GM10266 (cell line): Measurements from ENCODE around the gene DUOX2.

ENCODE experiments used
- DNase-seq: peaks from one replicate; pipeline ENCODE4 v3.0.0; 2012; ENCODE audit errors: extremely low spot score
- TF ChIP-seq, protein P1 (sequence below): IDR thresholded peaks from 2 replicates; pipeline ENCODE4 v1.5.1; 2012; ENCODE audit warnings: mild to moderate bottlenecking, low read depth; ENCODE audit not compliant: control insufficient read depth, insufficient read depth; ENCODE audit errors: missing control alignments

The DUOX2 gene

DNA sequence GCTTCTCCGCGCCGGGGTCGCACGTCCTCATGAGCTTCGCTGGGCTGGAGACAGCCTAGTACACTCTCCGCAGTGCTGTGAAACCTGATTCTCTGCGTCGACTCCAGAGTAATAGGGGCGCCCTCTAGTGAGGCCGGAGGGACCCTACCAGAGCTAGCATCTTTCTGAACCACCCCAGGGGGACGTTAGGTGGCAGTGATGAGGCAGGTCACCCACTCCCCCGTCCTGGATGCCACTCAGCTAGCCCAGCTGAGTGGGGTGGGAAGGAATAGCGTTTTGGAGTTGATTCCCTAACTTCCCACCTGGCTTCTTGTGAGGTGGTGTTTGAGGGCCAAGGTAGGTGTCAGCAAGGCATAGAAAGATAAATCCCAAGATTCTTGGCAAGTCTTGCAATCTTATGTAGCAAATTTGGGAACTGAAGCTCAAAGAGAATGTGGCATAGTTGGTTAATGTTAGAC, 4.2 kb upstream of the DUOX2 start:
- TF ChIP-seq, protein P1, sequence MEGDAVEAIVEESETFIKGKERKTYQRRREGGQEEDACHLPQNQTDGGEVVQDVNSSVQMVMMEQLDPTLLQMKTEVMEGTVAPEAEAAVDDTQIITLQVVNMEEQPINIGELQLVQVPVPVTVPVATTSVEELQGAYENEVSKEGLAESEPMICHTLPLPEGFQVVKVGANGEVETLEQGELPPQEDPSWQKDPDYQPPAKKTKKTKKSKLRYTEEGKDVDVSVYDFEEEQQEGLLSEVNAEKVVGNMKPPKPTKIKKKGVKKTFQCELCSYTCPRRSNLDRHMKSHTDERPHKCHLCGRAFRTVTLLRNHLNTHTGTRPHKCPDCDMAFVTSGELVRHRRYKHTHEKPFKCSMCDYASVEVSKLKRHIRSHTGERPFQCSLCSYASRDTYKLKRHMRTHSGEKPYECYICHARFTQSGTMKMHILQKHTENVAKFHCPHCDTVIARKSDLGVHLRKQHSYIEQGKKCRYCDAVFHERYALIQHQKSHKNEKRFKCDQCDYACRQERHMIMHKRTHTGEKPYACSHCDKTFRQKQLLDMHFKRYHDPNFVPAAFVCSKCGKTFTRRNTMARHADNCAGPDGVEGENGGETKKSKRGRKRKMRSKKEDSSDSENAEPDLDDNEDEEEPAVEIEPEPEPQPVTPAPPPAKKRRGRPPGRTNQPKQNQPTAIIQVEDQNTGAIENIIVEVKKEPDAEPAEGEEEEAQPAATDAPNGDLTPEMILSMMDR = peak; percentile 99
- DNase-seq = peak; percentile 94

DNA sequence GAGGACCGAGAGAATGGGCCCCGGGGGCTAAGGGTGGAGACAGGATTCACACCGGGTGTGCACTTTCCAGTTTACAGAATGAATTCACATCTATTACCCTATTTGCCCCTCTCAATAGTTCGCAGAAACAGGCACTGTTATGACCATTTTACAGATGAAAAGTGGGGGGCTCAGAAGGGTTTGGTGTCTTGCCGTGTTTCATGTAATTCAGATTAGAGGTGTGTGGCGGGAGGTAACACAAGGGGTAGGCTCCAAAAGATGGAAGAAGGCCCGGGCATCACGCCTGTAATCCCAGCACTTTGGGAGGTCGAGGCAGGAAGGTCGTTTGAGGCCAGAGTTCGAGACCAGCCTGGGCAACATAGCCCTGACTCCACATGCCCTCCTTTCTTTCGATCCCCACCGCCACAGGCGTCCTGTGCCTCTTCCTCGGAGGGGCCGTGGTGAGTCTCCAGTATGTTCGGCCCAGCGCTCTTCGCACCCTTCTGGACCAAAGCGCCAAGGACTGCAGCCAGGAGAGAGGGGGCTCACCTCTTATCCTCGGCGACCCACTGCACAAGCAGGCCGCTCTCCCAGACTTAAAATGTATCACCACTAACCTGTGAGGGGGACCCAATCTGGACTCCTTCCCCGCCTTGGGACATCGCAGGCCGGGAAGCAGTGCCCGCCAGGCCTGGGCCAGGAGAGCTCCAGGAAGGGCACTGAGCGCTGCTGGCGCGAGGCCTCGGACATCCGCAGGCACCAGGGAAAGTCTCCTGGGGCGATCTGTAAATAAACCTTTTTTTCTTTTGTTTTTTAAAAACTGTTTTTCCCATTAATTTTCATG, 3.5 kb upstream of the DUOX2 start:
- no peak for DNase-seq
- TF ChIP-seq, protein P1 = no peak

DNA sequence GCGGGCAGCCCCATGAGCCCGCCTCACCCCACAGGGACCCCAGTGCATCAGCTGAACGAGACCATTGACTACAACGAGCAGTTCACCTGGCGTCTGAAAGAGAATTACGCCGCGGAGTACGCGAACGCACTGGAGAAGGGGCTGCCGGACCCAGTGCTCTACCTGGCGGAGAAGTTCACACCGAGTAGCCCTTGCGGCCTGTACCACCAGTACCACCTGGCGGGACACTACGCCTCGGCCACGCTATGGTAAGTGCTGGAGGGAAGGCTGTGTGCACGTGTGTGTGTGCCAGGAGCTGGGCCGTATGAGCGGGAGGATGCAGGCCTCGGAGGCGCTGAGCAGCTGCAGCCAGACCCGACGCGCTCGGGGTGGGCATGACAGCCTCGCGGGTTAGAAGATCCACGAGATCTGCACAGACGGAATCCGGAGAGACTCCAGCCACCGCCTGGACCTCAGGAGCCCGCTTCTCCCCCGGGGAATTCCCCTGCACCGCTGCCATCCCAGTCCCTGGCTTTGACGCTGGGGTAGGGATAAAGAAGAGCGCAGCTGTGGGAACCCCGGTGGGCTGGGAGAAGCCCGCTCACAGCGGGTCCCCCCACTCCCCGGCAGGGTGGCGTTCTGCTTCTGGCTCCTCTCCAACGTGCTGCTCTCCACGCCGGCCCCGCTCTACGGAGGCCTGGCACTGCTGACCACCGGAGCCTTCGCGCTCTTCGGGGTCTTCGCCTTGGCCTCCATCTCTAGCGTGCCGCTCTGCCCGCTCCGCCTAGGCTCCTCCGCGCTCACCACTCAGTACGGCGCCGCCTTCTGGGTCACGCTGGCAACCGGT, 2.7 kb upstream of the DUOX2 start:
- TF ChIP-seq, protein P1 = no peak
- no peak for DNase-seq

DNA sequence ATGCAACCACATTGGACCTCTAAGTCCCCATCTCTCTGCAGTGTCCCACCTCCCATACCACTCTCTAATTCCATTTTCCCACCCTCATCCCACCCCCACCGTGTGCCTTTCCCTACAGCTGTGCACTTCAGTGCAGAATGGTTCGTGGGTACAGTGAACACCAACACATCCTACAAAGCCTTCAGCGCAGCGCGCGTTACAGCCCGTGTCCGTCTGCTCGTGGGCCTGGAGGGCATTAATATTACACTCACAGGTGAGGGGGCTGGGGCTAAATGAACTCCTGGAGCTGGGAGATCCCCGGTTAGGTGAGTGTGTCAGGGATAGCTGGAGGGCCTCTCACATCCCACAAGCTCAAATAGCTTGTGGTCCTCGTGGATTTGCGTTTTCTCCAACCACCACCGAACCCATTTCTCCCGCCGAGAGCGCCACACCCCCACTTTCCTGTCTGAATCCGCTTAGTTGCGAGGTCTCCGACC, 2.1 kb upstream of the DUOX2 start:
- TF ChIP-seq, protein P1 = no peak

DNA sequence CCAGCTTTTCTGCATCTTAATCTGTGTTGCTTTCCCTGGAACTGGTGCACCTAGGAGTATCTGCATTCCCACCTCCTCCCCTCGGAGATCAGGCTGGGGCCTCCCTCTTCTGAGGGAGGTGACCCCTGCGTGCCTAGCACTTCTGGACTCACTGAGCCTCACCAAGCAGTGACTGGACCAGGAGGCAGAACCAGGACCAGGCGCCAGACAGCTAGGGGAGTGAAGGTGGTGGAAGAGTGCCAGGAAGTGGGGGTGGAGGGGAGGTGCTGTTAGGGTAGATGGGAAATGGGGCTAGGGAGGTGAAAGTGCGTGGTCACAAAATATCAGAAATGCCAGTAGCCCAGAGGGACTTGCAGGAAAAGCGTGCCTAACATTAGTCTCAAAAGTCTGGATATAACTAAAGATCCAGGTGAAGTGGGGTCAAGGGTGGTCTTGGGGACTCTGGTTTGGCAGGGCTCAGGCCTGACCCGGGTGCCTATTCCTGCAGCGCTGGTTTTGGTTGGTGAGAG, 1.4 kb upstream of the DUOX2 start:
- DNase-seq = no peak

More for the DNA sequence above, 2.1 kb upstream of the DUOX2 start:
- DNase-seq = no peak

DNA sequence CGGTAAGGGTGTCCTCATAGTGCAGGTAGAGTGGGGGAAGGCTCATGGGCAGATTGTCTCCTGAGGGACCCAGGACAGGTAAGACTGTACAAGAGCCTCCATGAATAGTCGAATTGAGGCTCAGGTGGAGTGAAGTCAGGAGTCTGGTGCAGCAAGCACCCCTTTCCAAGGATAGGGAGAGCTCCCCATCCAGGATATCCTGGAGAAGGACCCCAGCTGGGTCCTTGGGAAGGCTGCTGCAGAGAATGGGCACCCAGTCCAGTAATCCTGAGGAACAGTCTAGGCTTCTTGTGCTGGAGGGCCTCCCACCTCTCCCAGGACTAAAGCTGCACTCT, 746 bp upstream of the DUOX2 start:
- TF ChIP-seq, protein P1 = no peak
- no peak for DNase-seq

More for the DNA sequence above, 1.4 kb upstream of the DUOX2 start:
- TF ChIP-seq, protein P1 = no peak
